COR-L47 (cell line): ENCODE data around the gene ZNF804A.
"Not testable (repeated sequence)": the region's sequence is repeated elsewhere in the genome, so short reads cannot be mapped to it uniquely, and the experiment has no call there.

ENCODE experiments used
- DNase-seq: peaks from one replicate; lab custom pipeline; 2025; lab: John Stamatoyannopoulos, UW

Gene ZNF804A

GRCh38 chr2:184834699-184835397, 236.5 kb downstream of the ZNF804A start:
- peak; percentile 1 for DNase-seq

GRCh38 chr2:184835398-184835715, 237.0 kb downstream of the ZNF804A start:
- DNase-seq, result no peak

- DNase-seq, result no peak
Observed at GRCh38 chr2:184847331-184847730, 249.0 kb downstream of the ZNF804A start.

- no peak for DNase-seq
Observed at GRCh38 chr2:184849516-184849915, 251.2 kb downstream of the ZNF804A start.

- DNase-seq, result no peak
Observed at GRCh38 chr2:184851576-184851975, 253.2 kb downstream of the ZNF804A start.

- no peak for DNase-seq
Observed at GRCh38 chr2:184859187-184859586, 260.9 kb downstream of the ZNF804A start.

GRCh38 chr2:184860744-184861143, 262.4 kb downstream of the ZNF804A start:
- no peak for DNase-seq

- no peak for DNase-seq
Observed at GRCh38 chr2:184875212-184875611, 276.9 kb downstream of the ZNF804A start.

- DNase-seq, result no peak
Observed at GRCh38 chr2:184875911-184876310, 277.6 kb downstream of the ZNF804A start.

GRCh38 chr2:184877909-184878308, 279.6 kb downstream of the ZNF804A start:
- no peak for DNase-seq

- no peak for DNase-seq
Observed at GRCh38 chr2:184879671-184880070, 281.3 kb downstream of the ZNF804A start.

- DNase-seq, result not testable (repeated sequence)
Observed at GRCh38 chr2:184886585-184886984, 288.3 kb downstream of the ZNF804A start.

- DNase-seq, result no peak
Observed at GRCh38 chr2:184890311-184890710, 292.0 kb downstream of the ZNF804A start.

GRCh38 chr2:184904991-184905390, 306.7 kb downstream of the ZNF804A start:
- DNase-seq, result no peak

- DNase-seq, result no peak
Observed at GRCh38 chr2:184906160-184906559, 307.8 kb downstream of the ZNF804A start.

GRCh38 chr2:184906709-184907108, 308.4 kb downstream of the ZNF804A start:
- no peak for DNase-seq

- no peak for DNase-seq
Observed at GRCh38 chr2:184908966-184909365, 310.6 kb downstream of the ZNF804A start.

- no peak for DNase-seq
Observed at GRCh38 chr2:184920451-184920965, 322.2 kb downstream of the ZNF804A start.

GRCh38 chr2:184921676-184922075, 323.3 kb downstream of the ZNF804A start:
- no peak for DNase-seq

GRCh38 chr2:184923751-184924150, 325.4 kb downstream of the ZNF804A start:
- DNase-seq, result no peak

- no peak for DNase-seq
Observed at GRCh38 chr2:184927040-184927439, 328.7 kb downstream of the ZNF804A start.

- no peak for DNase-seq
Observed at GRCh38 chr2:184936761-184937160, 338.4 kb downstream of the ZNF804A start.

GRCh38 chr2:184938221-184938985, 340.1 kb downstream of the ZNF804A start:
- DNase-seq, result no peak
